PC-3 (cell line): ENCODE measurements around the gene MACROD1. TPM values are rescaled to one million over a fixed set of nuclear protein-coding genes. Genes with fewer than 3 reads are reported as not detected.
"Not testable (repeated sequence)": the region's sequence is repeated elsewhere in the genome, so short reads cannot be mapped to it uniquely, and the experiment has no call there.

ENCODE experiments used
- ATAC-seq: fragments of 200-7000 bp; cut with Tn5 transposase; 2 replicates; pipeline ENCODE4 v1.9.1; 2020; ENCODE audit warnings: mild to moderate bottlenecking, moderate library complexity
- BruUV-seq: library from RNA; stranded (reverse); fragments of 400-500 nt; replicated peaks from 2 replicates; lab custom pipeline; 2021; lab: Mats Ljungman, UMichigan
- CTCF ChIA-PET: fragments of 300-600 bp; sonication (Branson Sonifier 250); formaldehyde crosslinking; loops from one replicate; lab custom pipeline; 2022; ENCODE audit warnings: antibody characterized with exemption; lab: Charles Lee
- POLR2A ChIA-PET: fragments of 300-600 bp; sonication (Branson Sonifier 250); formaldehyde crosslinking; loops from one replicate; lab custom pipeline; 2022; ENCODE audit warnings: antibody characterized with exemption; ENCODE audit not compliant: unreplicated experiment; lab: Charles Lee
- DNase-seq: peaks from one replicate; pipeline ENCODE4 v3.0.0-alpha.2; 2015
- H2AFZ ChIP-seq: fragments of 300-600 bp; sonication (generic); 2 replicates; pipeline ENCODE4 v1.6.0; 2016; ENCODE audit warnings: antibody characterized with exemption, low read length
- H3F3A ChIP-seq: fragments of 300-600 bp; sonication (generic); one replicate; pipeline ENCODE4 v1.6.0; 2017; ENCODE audit warnings: antibody characterized with exemption, low read length, control low read depth, mild to moderate bottlenecking; ENCODE audit not compliant: unreplicated experiment
- H3K27ac ChIP-seq: fragments of 300-600 bp; sonication (generic); 2 replicates; pipeline ENCODE4 v1.5.1; 2016; ENCODE audit warnings: mild to moderate bottlenecking, low read length
- H3K27me3 ChIP-seq: fragments of 300-600 bp; sonication (generic); 2 replicates; pipeline ENCODE4 v1.6.1; 2016; ENCODE audit warnings: low read length, mixed read lengths
- H3K36me3 ChIP-seq: fragments of 300-600 bp; sonication (generic); 2 replicates; pipeline ENCODE4 v1.6.1; 2016; ENCODE audit warnings: low read depth, mixed run types, low read length, mixed read lengths
- H3K4me1 ChIP-seq: fragments of 300-600 bp; sonication (generic); 2 replicates; pipeline ENCODE4 v1.5.1; 2016; ENCODE audit warnings: low read length; ENCODE audit not compliant: insufficient read depth
- H3K4me2 ChIP-seq: fragments of 300-600 bp; sonication (generic); 2 replicates; pipeline ENCODE4 v1.6.0; 2016; ENCODE audit warnings: low read length
- H3K4me3 ChIP-seq: fragments of 300-600 bp; sonication (generic); 2 replicates; pipeline ENCODE4 v1.5.1; 2016; ENCODE audit warnings: mild to moderate bottlenecking, low read length, mixed read lengths
- H3K79me2 ChIP-seq: fragments of 300-600 bp; sonication (generic); 2 replicates; pipeline ENCODE4 v1.6.1; 2017; ENCODE audit warnings: low read length, mixed read lengths
- H3K9ac ChIP-seq: fragments of 300-600 bp; sonication (generic); 2 replicates; pipeline ENCODE4 v1.6.0; 2016; ENCODE audit warnings: mild to moderate bottlenecking, low read length
- H3K9me2 ChIP-seq: fragments of 300-600 bp; sonication (generic); replicated peaks from 2 replicates; pipeline ENCODE4 v1.6.1; 2016; ENCODE audit warnings: mixed run types, low read length, mixed read lengths
- H3K9me3 ChIP-seq: fragments of 300-600 bp; sonication (generic); 2 replicates; pipeline ENCODE4 v1.6.1; 2016; ENCODE audit warnings: low read length, mixed read lengths
- H4K20me1 ChIP-seq: fragments of 300-600 bp; sonication (generic); 2 replicates; pipeline ENCODE4 v1.6.1; 2016; ENCODE audit warnings: low read length, mixed read lengths
- EZH2 ChIP-seq: fragments of 300-600 bp; sonication (generic); IDR thresholded peaks from one replicate; pipeline ENCODE4 v1.6.1; 2017; ENCODE audit warnings: antibody characterized with exemption, mild to moderate bottlenecking, low read length; ENCODE audit not compliant: unreplicated experiment
- EZH2phosphoT487 ChIP-seq: fragments of 300-600 bp; sonication (generic); IDR thresholded peaks from 2 replicates; pipeline ENCODE4 v1.6.1; 2018; ENCODE audit warnings: mild to moderate bottlenecking, antibody characterized with exemption, low read length, borderline replicate concordance
- intact Hi-C: fragments of 100-400 bp; cut with micrococcal nuclease; formaldehyde crosslinking; loops from 2 replicates; pipeline ENCODE4 v1.9.0; 2023
- total RNA-seq: library from RNA; depleted of rRNA; stranded (reverse); fragments of >200 nt; gene quantifications from 2 replicates; pipeline ENCODE4 v1.2.3, GENCODE V29; 2014
- TF ChIP-seq, protein P1 (sequence below): fragments of 300-600 bp; sonication (generic); conservative IDR thresholded peaks from 2 replicates; pipeline ENCODE4 v1.5.1; 2017; ENCODE audit warnings: antibody characterized with exemption, low read depth, mild to moderate bottlenecking, low read length

The MACROD1 gene
- total RNA-seq, 1 experiment from 2014 or later, result 71.4 TPM

DNA sequence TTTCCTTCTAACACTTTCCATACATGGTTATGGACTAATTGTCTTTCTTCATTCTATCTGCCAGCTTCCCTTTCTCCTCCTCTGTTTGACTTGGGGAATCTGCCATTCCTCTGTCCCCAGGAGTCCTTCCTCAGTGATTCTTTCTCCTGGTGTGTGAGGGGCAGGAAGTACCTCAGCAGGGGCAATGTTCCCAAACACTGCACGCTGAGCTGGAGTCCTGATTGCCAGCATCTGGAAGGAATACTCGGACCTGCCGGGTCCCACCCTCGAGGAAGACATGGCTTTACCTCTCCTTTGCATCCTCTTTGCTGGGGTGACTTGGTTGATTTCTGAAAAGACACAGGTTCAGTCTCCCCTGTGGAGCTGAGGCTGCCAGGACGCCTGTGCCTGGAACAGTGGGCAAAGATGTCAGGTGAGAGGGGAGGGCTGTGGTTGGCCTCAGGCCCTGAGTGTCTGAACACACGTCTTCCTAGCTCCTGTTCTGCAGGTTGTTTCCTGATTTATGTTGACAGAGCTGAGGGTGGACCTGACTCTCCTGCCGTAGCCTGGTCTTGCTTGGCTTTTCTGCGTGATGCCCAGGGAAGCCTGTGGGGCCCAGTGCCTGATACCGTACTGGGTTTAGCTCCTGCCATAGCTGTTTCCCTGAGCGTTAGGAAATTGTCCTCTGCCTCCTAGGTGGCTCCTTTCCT lies 187.2 kb downstream of the MACROD1 start:
- no peak overlapping the region for H3K4me3 ChIP-seq
- ATAC-seq, result no peak
- no peak overlapping the region for H2AFZ ChIP-seq
- BruUV-seq, result no TSS peak
- TF ChIP-seq, protein P1, sequence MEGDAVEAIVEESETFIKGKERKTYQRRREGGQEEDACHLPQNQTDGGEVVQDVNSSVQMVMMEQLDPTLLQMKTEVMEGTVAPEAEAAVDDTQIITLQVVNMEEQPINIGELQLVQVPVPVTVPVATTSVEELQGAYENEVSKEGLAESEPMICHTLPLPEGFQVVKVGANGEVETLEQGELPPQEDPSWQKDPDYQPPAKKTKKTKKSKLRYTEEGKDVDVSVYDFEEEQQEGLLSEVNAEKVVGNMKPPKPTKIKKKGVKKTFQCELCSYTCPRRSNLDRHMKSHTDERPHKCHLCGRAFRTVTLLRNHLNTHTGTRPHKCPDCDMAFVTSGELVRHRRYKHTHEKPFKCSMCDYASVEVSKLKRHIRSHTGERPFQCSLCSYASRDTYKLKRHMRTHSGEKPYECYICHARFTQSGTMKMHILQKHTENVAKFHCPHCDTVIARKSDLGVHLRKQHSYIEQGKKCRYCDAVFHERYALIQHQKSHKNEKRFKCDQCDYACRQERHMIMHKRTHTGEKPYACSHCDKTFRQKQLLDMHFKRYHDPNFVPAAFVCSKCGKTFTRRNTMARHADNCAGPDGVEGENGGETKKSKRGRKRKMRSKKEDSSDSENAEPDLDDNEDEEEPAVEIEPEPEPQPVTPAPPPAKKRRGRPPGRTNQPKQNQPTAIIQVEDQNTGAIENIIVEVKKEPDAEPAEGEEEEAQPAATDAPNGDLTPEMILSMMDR, result no peak
- no peak for TF ChIP-seq EZH2
- TF ChIP-seq EZH2phosphoT487, result no peak
- CTCF ChIA-PET, result no interaction called here
- H3K9ac ChIP-seq, result no peak overlapping the region
- H3K27ac ChIP-seq, result no peak overlapping the region
- no peaks in the 10 kb centered on the region for H3K9me3 ChIP-seq
- intact Hi-C loops, result no loop called here
- H3K27me3 ChIP-seq, result no peaks in the 10 kb centered on the region
- peaks cover 24% of the 10 kb centered on the region for H3K4me1 ChIP-seq
- H3K79me2 ChIP-seq, result peaks cover 71% of the 10 kb centered on the region
- H3K36me3 ChIP-seq, result peaks cover 13% of the 10 kb centered on the region
- no peaks in the 10 kb centered on the region for H3F3A ChIP-seq
- H3K9me2 ChIP-seq, result no peaks in the 10 kb centered on the region
- POLR2A ChIA-PET, result no interaction called here
- H3K4me2 ChIP-seq, result no peak overlapping the region
- H4K20me1 ChIP-seq, result peaks cover 11% of the 10 kb centered on the region
- DNase-seq, result no peak

DNA sequence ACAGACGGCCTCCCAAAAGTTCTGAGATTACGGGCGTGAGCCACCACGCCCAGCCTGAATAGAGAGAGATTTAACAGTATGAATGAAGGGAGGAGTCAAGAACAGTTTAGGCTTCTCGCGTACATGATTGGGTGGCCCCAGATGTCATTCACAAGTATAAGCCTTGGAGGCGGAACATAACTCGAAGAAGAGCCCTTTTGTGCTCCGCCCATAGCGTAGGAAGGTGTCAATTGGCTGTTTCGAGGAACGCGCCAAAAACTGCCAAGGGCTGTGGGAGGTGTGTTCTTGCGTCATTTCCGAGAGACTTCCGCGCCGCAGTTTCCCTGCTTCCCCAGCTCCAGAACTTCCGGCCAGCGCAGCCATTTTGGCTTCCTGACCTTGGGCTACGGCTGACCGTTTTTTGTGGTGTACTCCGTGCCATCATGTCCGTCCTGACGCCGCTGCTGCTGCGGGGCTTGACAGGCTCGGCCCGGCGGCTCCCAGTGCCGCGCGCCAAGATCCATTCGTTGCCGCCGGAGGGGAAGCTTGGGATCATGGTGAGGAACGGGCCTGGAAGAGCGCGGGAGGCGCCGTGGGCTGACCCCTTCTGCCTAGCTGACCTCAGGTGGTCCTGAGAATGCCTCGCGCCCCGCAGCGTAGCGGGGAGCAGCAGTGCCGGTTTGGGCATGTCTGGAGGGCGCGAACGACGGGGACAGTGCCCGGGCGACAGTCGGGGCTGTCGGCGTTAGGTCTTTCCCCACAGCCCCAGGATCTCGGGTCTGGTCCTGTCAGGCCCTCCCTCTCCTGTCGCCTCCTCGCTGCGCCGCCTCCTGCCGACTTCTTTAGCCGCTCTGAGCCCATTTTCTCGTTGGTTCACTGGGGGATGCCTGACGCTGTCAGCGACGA lies 191.4 kb downstream of the MACROD1 start, which contains the start of gene COX8A:
COX8A (plus strand) TSS at position 362 of the 885 bp plus-strand sequence; CDS start at position 423, 61 bp downstream.
- POLR2A ChIA-PET, result no interaction called here
- H3K27me3 ChIP-seq, result no peaks in the 10 kb centered on the region
- peaks cover 13% of the 10 kb centered on the region for H3K36me3 ChIP-seq
- peaks cover 50% of the 10 kb centered on the region for H3K79me2 ChIP-seq
- H3K9me3 ChIP-seq, result no peaks in the 10 kb centered on the region
- TF ChIP-seq, protein P1, result 0 out of 2 replicates have a peak, but pooled peaks have one; percentile 14
- TF ChIP-seq EZH2phosphoT487, result no peak
- no peak for TF ChIP-seq EZH2
- H3K4me3 ChIP-seq, result peak within 1 kb of the TSS; percentile 98
- ATAC-seq (peak; percentile 98), DNase-seq (peak; percentile 100)
- peaks cover 10% of the 10 kb centered on the region for H3K4me1 ChIP-seq
- TSS peak; percentile 71 for BruUV-seq
- H3F3A ChIP-seq, result no peaks in the 10 kb centered on the region
- H3K9me2 ChIP-seq, result no peaks in the 10 kb centered on the region
- H4K20me1 ChIP-seq, result peaks cover 11% of the 10 kb centered on the region
- intact Hi-C loops, result no loop called here
- peak within 1 kb of the TSS; percentile 99 for H3K9ac ChIP-seq
- H2AFZ ChIP-seq, result peak within 1 kb of the TSS; percentile 90
- CTCF ChIA-PET, result no interaction called here
- peak within 1 kb of the TSS; percentile 88 for H3K27ac ChIP-seq
- peak within 1 kb of the TSS; percentile 95 for H3K4me2 ChIP-seq

DNA sequence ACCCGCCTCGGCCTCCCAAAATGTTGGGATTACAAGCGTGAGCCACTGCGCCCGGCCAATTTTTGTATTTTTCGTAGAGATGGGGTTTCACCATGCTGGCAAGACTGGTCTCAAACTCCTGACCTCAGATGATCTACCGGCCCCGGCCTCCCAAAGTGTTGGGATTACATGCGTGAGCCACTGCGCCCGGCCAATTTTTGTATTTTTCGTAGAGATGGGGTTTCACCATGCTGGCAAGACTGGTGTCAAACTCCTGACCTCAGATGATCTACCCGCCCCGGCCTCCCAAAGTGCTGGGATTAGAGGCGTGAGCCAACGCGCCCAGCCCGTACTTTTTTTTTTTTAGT lies 192.0 kb downstream of the MACROD1 start:
- CTCF ChIA-PET, DNase-seq, H3K9me3 ChIP-seq, H3K36me3 ChIP-seq, H3K9me2 ChIP-seq, POLR2A ChIA-PET, intact Hi-C loops, ATAC-seq, H3F3A ChIP-seq, H3K27me3 ChIP-seq, BruUV-seq: not testable (repeated sequence)
- H3K79me2 ChIP-seq, result peaks cover 44% of the 10 kb centered on the region
- peak overlapping the region; percentile 36; the same call in 1 of the 2 replicates for H3K4me3 ChIP-seq
- H2AFZ ChIP-seq, result peak overlapping the region; percentile 75
- peak overlapping the region; percentile 25; the same call in 1 of the 2 replicates for H3K27ac ChIP-seq
- H3K4me2 ChIP-seq, result peak overlapping the region; percentile 43
- H3K4me1 ChIP-seq, result peaks cover 10% of the 10 kb centered on the region
- peak overlapping the region; percentile 24; the same call in 1 of the 2 replicates for H3K9ac ChIP-seq
- H4K20me1 ChIP-seq, result peaks cover 11% of the 10 kb centered on the region
